Stimulated activated CD4-positive, alpha-beta T cell treated with anti-CD3 and anti-CD28 coated beads, Interleukin-1b, Interleukin-23, amount 100 ng/mL, for 48 hours (primary cell): ENCODE results near the gene SLC16A12.

Source experiments
- DNase-seq: peaks from one replicate; pipeline ENCODE4 v3.0.0-alpha.2; 2020

The SLC16A12 gene, protein sequence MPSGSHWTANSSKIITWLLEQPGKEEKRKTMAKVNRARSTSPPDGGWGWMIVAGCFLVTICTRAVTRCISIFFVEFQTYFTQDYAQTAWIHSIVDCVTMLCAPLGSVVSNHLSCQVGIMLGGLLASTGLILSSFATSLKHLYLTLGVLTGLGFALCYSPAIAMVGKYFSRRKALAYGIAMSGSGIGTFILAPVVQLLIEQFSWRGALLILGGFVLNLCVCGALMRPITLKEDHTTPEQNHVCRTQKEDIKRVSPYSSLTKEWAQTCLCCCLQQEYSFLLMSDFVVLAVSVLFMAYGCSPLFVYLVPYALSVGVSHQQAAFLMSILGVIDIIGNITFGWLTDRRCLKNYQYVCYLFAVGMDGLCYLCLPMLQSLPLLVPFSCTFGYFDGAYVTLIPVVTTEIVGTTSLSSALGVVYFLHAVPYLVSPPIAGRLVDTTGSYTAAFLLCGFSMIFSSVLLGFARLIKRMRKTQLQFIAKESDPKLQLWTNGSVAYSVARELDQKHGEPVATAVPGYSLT

DNA sequence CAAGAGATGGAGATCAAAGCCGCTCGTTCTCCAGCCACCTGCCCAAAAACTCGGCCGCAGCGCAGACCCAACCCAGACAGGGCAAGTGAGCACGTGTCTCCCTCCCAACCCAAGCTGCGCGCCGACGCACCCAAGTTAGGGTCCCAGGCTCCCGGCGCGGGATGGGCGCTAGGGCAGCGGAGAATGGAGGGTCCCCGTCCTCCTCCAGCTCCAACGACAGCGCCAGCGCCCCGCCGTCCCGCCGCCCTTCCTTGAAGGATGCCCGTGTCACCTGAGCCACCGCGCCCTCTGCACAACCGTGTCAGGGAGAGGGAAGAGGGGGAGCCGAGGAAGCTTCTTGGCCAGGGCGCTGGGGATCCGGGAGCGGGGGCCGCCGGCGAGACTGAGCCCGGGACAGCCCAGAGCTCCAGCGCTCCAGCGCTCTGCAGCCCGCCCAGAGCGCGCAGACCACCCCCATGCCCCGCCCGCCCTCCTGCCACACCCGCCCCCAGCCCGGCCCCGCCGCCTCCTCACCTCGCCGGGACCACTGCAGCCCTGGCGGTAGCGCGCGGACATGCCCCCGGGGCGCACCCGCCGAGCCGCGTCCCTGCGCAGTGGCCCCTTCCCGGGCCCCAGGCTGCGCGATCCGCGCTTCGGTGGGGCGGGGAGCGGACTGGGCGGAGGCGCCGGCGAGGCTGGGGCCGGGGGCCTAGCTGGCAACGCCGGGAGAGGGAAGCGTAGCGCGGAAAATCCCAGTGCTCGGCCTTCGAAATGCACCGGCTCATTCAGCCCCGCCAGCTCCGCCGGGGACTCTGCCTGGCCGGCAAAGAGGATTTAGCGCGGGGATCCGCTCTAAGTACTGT is at the start of gene SLC16A12:
Gene SLC16A12, minus strand, starts transcription at position 424 of the 842 bp plus-strand sequence. CDS start 73,016 bp downstream, outside the sequence.
- no peak for DNase-seq

DNA sequence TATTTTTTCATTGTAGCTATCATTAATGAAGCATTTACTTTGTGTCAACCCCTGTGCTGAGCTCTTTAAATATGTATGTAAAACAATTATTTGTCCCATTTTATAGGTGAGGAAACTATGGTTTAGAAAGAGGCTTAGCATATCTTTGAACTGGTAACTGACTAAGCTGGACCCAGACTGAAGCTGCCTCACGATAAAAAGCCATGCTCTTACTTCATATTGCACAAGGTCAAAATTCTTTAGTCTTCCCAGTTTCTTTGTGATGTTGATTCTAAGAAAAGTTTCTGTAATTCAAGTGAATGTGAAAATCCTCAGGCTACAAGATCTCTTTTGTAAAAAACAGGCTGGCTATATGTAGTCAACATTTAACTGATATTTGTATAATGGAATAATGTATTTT is 46.6 kb upstream of the SLC16A12 start:
- DNase-seq, result no peak

DNA sequence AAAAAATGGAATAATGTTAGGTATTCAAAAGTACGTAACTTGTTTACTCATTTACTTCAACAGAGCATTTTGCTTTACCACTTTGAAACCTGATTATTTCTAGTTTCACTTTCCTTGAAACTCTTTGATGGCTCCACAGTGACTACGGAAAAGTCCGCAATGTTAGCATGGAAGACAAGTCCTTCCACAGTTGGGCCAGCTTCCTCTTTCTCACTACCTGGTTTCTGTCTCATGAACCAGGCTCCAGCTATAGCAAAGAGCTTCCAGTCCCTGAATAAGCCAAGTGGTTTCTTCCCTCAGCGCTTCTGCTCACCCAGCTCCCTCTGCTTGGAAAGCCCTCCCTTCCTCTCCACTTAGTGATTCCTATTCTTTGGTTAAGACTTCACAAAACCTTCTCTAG is 44.8 kb upstream of the SLC16A12 start:
- no peak for DNase-seq

DNA sequence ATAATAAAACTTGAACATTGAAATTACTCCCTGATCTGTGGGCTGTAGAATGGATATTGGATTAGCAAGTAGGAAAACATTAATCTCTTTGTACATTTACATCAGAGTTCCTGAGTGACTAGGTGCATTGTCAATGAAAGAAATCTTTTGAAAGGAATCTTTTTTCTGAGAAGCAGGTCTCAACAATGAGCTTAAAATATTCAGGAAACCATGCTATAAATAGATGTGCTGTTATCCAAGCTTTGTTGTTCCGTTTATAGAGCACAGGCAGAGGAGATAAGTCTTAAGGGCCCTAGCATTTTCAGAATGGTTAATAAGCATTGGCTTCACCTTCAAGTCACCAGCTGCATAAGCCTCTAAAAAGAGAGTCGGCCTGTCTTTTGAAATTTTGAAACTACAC is 41.3 kb upstream of the SLC16A12 start:
- DNase-seq, result no peak

DNA sequence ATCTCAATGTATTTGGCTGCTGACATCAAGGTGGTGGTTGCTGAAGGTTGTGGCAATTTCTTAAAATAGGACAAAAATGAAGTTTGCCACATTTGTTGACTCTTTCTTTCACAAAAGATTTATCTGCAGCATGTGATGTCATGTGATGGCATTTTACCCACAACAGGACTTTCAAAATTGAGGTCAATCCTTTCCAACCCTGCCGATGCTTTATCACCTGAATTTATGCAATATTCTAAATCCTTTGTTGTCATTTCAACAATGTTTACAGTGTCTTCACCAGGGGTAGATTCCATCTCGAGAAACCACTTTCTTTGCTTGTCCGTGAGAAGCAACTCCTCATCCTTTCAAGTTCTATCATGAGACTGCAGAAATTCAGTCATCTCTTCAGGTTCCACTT is 40.6 kb upstream of the SLC16A12 start:
- DNase-seq, result no peak

DNA sequence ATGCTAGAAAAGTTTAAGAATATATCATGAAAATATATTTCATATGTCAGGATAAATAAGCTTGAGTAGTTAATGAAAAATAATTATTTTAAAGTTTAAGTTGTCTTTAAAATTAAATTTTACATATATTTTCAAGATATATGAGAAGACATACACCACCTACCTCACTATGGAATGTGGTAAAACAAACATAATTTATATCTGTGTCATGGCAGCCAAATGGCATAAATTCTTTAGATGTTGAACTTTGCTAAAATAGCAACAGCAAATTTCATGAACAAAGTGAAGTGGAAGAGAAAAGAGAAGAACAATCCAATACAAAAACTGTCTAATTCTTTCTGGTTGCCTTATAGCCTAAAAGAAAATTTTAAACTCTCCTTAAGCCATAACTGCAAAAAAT is 39.6 kb upstream of the SLC16A12 start:
- no peak for DNase-seq

DNA sequence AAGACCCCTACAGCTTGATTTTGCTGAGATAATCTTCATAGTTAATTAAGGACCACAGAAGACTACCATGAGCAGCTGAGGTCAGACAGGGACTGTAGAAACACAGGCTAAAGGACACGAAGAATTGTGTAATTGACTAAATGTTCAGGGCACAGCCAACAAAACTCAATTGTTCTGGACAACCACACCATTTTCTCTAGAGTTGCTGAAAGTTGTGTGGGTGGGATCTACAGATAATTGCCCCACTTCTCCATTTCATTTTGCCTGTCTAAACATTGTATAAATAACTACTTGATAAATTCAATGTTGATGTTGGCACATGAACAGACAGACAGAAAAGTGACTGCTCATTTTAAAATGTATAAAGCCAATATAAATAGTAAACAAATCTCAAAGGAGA is 39.0 kb upstream of the SLC16A12 start:
- DNase-seq, result no peak

DNA sequence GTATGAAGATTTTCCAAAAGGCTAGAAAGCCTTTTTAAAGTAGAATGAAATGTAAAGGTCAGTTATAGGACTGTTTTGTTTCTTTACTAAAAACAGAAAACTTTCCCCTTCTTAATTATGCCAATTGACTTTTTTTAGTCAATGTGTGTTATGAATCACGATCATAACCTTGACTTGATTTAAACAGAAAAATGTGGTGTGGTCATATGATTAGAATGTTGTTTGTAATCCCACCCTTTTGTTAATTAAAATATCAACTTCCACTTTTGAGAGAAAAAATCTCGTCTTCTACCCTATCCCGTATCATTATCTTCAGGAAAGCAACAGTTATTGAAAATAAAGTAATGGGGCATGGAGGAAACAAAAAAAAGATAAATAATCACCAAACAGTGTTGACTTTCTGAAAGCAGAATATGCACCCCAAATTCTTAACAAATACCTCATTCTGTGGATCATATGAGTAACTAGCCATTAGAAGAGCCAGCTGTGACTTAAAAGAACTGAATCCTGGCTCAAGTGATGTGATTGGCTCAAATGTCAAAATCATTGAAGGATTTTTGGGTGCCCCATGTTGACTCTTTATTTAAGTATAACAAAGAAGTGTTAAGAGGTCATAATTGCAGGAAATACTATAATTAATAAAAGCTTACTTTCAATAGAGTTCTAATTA is 32.3 kb upstream of the SLC16A12 start:
- DNase-seq, result no peak

DNA sequence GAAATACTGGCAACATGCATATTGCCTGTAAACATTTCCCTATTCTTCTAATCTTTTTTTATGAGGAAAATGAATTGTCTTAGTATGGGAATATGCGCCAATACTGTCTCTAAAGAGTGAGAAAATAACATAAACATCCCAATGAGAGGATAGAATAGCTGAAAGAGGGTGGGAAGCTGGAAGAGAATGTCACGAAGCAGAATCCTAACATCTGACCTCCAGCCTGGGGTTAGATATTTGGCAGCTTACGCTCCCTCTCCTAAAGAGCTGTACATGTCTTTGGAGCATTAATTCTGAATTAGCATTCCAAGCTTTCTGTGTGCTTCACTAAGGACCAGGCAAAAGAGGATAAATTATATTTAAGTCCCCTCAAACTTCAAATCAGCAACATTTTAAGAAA is 31.6 kb upstream of the SLC16A12 start:
- no peak for DNase-seq

DNA sequence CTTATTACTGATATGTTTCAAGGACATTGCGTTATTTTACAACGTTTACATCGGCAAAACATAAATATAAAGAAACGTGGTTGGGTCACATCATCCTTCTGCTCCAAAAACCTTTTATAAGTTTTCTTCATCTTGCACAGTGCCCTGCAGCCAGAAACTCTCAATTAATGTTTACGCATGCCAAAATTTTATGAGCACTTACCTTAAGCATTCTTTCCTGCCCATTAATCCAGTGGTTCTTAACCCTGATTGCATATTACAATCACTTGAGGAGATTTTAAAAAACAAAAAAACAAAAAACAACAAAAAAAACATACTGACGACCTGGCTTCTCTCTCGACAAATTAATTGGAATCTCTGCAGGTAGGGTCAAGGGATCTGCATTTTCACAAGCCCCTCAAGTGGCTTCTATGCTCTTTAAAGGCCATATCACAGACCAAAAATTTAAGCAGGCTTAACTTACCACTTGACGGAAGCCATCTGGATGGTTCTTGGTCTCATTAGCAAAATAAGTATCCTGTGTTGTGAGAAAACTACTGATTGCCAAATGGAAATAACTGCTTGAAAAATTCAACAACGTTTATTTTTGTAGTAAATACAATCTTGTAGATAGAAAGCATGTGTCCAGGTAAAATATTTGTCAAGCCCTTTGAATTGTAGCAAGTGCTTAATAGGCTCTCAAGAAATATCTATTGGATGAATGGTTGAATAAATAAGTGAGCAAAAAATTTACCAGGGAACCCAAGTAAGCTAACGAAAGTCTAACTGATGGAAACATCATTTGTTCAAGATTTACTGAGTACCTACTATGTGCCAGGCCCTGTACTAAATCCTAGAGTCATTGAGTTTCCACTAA is 30.9 kb upstream of the SLC16A12 start:
- no peak for DNase-seq

DNA sequence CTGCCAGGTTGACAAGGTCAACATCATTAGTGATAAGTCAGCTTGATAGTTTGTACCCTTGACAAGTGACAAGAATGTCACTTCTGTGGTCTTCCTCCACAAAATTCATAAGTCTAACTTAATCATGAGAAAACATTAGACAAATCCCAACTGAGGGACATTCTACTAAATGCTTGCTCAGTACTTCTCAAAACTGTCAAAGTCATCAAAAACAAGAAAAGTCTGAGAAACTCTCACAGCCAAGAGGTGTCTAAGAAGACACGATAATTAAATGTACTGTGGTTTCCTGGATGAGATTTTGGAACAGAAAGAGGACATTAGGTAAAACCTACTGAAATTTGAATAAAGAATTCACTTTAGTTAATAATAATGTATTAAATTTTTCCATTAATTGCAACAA is 29.8 kb upstream of the SLC16A12 start:
- no peak for DNase-seq

DNA sequence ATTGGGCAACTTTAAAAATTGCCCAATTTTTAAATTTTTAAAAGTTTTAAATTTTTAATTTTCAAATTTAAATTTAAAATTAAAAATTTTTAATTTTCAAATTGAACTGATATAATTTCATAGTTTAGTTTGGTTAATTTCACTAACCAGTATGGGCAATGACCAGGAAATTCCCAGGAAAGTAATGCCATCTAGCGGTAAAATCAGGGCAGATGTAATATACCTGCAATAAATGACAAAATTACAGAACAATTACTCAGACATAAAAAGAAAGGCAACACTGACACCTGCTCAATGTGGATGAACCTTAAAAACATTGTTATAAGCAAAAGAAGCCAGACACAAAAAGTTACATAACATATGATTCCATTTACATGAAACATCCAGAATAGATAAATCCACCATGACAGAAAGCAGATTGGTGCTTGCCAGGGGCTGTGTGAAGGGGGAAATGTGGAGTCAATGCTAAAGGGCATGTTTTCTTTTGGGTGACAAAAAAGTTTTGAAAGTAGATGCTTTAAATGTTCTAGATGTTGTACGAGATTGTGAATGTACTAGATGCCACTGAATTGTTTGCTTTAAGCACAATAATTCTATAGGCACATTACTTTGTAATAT is 28.6 kb upstream of the SLC16A12 start:
- DNase-seq, result no peak

DNA sequence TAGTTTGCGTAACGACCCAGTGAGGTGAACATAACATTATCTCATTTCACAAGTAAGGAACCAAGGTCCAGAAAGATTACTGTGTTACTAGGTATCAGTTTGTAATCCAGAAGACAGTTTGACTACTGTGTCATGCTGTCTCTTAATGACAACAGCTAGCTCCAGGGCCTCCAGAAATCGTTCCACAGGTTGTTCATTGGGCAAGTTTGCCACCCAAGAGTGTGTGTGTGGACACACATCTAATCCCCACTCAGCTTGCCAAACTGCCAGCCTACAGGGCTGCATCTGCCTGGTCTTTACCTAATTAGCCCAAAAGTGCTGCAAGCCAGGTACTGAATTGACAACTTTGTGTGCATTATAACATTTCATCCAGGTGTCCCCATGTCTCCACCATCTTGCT is 27.9 kb upstream of the SLC16A12 start:
- no peak for DNase-seq

DNA sequence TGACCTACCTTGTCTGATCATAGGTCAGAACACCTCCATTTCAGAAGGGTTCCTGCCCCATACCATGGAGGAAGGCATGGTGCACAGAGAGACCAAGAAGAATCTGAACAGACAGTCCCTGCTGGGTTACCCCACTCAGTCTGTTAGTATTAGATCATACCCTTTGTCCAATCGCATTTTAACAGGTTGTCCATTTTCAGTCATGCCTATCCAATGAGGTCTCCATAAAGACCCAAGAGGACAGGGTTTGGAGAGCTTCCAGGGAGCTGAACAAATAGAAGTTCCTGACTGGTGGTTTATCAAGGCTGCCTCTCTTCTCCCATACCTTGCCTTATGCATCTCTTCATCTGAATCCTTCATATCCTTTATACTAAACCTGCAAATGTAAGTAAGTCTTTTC is 21.2 kb upstream of the SLC16A12 start:
- DNase-seq, result no peak

DNA sequence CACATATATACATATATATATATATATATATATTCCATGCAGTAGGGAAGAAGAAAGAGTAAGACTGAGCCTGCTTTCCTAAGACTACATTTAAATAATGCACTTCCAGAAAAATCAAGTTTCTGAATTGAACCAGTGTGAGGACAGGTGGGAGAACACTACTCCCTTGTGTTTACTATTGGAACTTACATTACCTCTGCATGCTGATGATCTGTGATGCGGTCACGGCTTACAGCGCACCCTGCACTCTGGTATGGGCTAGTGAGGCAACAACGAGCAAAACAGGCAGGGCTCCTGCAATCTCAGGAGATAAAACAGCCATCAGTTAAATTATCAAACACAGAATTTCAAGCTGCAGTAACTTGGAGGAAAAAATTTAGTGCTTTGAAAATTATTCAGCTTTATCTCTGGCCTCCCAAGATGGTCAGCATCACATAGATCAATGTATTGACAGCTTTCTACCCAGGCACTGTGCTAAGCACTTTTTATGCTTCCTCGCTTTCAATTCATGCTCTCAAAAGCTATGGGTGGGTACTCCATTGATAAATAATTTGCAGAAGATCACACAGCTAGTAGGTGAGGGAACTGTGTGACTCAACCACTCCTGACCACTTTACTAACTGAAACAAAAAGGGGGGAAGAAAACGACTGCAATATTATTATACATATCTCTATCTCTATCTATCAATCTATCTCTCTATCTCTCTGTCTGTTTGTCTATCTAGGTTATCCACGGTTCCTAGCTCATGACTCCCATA is 20.5 kb upstream of the SLC16A12 start:
- DNase-seq, result no peak

DNA sequence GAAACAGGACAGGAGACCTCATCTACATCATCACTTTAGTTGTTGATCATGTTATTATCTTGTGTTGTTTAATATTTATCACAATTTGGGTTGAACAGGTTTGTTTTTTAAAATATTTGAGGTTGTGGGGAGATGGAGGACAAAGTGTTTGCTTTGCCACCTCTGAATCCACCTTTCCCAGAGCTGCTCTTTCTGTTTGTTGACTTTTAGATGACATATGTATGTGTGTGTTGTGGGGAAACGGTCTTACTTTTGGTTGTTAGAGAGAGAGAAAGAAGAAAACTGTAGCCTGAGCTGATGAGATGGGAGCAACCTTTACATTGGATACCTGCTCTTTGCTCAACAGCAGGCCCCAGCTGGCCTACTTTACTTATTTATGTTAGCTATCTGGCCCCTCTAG is 19.0 kb upstream of the SLC16A12 start:
- DNase-seq, result no peak

DNA sequence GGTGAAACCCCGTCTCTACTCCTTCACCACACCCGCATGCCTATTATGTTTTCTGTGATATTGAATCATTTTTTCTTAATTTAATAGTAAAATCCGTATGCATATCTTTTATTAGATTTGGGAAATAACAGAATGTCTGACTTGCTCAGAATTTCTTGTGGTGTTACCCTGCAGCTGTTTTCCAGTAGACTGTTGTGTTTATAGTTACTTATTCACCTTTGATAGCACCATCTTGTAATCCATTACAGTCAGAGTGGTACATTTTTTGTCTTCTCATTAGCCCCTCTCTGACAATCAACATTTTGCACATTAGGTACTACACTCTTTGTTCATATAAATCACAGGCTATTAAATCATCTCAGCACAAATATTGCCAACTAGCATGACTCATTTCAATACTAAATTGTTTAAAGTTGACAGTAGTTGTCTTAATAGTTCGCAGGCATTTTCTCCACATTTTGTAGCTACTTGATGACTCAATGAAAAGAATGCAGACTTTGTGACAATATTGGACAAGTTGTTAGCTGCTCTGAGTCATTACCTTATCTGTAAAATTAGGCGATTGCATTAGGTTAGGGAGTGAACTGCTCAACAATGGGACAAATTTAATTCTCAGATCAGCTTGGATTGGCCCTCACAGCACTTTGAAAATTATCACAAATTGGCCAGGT is 17.8 kb upstream of the SLC16A12 start:
- no peak for DNase-seq

DNA sequence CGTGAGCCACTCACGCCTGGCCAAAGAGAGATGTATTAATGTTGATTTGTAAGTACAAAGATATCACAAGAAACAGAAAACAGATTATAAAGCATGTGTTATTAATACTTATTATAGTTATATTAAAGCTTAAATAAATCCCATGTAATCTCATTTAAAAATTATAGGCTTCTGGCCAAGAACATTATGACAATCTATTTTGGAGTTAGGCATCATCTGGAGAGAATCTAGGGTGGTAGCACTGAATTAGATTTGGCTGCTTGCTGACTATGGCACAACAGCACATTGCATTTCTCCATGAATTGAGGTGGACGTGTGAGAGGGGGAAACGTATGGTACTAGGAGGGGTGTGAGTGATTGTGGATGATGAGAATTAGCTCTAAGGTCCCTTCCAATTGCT is 16.8 kb upstream of the SLC16A12 start:
- DNase-seq, result no peak

DNA sequence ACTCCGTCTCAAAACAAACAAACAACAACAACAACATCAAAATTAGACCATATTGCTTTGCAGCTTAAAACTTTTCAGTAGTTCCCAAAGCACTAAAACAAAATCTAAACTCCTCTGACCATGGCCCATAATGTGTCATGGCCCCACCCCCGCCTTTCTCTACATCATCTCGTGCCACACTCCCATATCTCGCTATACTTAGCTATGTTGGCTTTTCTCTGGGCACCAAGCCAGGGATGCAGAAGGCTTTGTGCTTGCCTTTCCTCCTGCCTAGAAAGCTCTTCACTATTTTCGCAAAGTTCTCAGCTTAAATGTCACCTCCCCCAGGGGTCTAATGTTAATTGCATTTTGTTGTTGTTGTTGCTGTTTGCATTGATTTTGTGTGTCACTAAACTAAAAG is 15.1 kb upstream of the SLC16A12 start:
- DNase-seq, result no peak

DNA sequence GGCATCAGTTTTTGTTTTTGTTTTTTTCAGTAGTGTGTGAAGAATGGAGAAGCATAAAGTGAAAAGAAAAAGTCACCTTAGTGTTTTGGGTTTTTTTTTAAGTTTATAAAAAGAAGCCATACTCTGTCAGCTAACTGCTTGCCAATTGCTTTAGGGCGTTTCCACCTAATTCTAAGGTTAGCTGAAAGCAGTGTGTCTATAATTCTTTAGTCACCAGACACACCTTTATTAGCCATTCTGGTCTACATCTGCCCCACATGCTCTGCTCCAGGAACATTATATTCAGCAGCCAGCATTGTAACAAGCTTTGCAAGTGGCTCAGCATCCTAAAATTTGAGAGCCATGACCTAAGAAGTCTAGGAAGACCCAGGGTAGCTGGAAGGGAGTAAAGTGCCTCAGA is 14.1 kb upstream of the SLC16A12 start:
- DNase-seq, result no peak

DNA sequence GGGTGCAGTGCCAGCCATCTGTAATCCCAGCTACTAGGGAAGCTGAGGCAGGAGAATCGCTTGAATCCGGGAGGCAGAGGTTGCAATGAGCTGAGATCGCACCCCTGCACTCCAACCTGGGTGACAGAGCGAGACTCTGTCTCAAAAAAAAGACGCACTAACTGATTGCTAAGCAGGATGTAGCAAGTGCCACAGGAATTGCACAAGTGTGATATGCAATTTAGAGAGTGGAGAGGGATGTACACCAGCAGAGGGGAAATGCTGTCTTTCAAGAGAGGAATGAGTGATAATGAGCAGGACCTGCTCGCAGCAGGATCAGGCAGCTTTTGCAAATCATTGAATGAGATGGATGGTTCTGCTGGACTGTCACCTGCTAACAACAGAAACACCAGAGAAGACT is 13.3 kb upstream of the SLC16A12 start:
- DNase-seq, result no peak
